ENCODE measurements around the gene HSD11B1L. TPM values are rescaled to one million over a fixed set of nuclear protein-coding genes. Genes with fewer than 3 reads are reported as not detected.

Gene HSD11B1L
- total RNA-seq, 1 donor from 2014 or later: 10.3 TPM

DNA sequence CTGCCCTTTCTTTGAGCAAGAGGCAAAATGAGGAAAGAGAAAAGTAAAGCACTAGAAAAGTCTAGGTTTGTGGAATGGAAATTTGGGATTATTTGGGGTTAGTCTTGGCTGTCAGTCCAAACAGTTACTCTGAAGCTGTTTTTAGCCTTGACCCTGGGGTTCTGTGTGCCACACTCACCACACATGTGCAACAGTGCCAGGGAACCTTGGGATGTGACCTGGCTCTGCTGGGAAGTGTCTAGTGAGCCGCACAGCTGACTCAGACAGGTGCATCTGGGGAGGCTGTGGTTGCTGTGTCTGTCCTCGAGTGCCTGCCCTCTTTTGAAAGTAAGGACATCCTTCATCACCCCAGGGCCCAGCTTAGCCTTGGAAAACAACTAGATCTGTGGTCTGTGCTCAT, 16.3 kb upstream of the HSD11B1L start:
- intact Hi-C loops (cut with DNase I): no loop called here
- H3K4me3 ChIP-seq: no peak overlapping the region
- no peak for DNase-seq (ENCODE audit: extremely low spot score in 2 of 2)
- no peaks in the 10 kb centered on the region for H3K4me1 ChIP-seq
- H3K27ac ChIP-seq: no peak overlapping the region
- no peaks in the 10 kb centered on the region for H3K27me3 ChIP-seq
- TF ChIP-seq POLR2AphosphoS5 (IDR thresholded peaks at IDR 0.05; ENCODE audit: insufficient read depth in 1 of 2, low read depth in 1 of 2) (no peak), POLR2A (IDR thresholded peaks at IDR 0.05) (no peak)
- TF ChIP-seq, protein P1, sequence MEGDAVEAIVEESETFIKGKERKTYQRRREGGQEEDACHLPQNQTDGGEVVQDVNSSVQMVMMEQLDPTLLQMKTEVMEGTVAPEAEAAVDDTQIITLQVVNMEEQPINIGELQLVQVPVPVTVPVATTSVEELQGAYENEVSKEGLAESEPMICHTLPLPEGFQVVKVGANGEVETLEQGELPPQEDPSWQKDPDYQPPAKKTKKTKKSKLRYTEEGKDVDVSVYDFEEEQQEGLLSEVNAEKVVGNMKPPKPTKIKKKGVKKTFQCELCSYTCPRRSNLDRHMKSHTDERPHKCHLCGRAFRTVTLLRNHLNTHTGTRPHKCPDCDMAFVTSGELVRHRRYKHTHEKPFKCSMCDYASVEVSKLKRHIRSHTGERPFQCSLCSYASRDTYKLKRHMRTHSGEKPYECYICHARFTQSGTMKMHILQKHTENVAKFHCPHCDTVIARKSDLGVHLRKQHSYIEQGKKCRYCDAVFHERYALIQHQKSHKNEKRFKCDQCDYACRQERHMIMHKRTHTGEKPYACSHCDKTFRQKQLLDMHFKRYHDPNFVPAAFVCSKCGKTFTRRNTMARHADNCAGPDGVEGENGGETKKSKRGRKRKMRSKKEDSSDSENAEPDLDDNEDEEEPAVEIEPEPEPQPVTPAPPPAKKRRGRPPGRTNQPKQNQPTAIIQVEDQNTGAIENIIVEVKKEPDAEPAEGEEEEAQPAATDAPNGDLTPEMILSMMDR (IDR thresholded peaks at IDR 0.05): no peak
- no peaks in the 10 kb centered on the region for H3K9me3 ChIP-seq
- H3K36me3 ChIP-seq: peaks cover 5 to 93% of the 10 kb centered on the region in 2 donors

DNA sequence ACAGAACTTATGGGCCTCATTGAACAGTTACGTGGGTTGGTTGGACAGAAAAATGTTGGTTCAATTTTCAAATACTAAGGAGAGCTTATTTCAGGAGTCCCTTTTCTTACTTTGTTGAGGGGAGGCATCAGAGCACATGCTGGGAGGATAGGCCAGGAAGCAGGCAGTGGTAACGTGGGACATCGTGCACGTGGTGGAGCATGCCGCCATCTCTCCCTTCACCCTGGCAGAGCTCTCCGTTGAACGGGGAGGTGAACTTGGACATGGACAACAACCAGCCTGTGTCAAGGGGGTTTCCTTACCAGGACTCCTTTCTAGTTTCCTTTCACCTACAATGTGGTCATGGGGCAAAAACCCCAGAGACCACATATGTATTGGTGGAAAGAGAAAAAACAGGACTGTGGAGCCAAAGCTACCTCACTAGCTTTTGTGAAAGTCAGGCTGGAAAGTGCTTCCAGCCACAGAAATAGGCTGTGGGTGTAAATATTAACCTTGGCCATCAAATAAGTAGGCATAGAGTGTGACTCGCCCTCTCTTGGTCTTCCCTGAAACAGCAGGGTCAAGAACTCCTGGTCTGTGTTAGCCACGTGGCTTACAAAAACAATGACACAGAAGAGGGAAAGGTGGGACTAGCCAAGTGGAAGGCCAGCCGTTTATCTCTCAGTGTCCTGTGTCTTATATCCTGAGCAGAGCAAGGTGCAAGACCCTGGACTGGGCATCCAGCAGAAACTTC, 14.9 kb upstream of the HSD11B1L start:
- Histone ChIP-seq H3K4me1 (no peaks in the 10 kb centered on the region), H3K36me3 (peaks cover 5 to 90% of the 10 kb centered on the region in 2 donors), H3K9me3 (no peaks in the 10 kb centered on the region), H3K27ac (no peak overlapping the region), H3K4me3 (no peak overlapping the region), H3K27me3 (no peaks in the 10 kb centered on the region)
- DNase-seq (ENCODE audit: extremely low spot score in 2 of 2): no peak
- TF ChIP-seq POLR2A (IDR thresholded peaks at IDR 0.05) (no peak), POLR2AphosphoS5 (IDR thresholded peaks at IDR 0.05; ENCODE audit: insufficient read depth in 1 of 2, low read depth in 1 of 2) (no peak)
- TF ChIP-seq, protein P1 (IDR thresholded peaks at IDR 0.05): no peak
- intact Hi-C loops (cut with DNase I): no loop called here

DNA sequence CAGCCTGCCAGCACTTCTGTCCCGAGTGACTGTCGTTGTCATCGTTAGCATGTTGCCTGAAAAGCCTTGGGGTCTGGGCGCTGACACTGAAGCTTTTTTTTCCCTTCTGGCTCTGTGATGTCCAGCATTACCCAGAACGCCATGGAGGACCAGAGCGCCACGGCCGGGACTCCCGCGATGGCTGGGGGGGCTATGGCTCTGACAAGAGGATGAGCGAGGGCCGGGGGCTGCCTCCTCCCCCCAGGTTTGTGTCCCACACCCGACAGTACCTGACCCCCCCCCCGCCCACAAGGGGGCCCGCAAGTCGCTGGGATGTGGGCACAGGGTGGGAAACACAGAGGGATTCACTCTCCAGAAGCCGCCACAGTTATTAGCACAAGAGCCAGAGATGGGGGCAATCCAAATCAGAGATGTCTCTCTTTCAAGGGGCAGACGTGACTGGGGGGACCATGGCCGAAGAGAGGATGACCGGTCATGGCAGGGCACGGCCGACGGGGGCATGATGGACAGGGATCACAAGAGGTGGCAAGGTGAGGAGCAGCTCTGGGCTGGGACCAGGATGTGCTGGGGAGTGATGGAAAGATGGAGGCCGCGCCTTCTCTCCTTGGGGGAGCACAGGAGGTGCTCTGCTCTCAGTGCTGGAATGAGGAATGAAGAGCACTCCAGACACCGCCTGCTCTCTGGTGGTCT, 13.8 kb upstream of the HSD11B1L start:
- H3K27me3 ChIP-seq: no peaks in the 10 kb centered on the region
- H3K9me3 ChIP-seq: no peaks in the 10 kb centered on the region
- H3K36me3 ChIP-seq: peaks cover 5 to 79% of the 10 kb centered on the region in 2 donors
- H3K4me1 ChIP-seq: no peaks in the 10 kb centered on the region
- TF ChIP-seq POLR2A (IDR thresholded peaks at IDR 0.05): no peak
- intact Hi-C loops (cut with DNase I): no loop called here
- H3K4me3 ChIP-seq: no peak overlapping the region
- DNase-seq (ENCODE audit: extremely low spot score in 2 of 2): no peak
- no peak overlapping the region for H3K27ac ChIP-seq

DNA sequence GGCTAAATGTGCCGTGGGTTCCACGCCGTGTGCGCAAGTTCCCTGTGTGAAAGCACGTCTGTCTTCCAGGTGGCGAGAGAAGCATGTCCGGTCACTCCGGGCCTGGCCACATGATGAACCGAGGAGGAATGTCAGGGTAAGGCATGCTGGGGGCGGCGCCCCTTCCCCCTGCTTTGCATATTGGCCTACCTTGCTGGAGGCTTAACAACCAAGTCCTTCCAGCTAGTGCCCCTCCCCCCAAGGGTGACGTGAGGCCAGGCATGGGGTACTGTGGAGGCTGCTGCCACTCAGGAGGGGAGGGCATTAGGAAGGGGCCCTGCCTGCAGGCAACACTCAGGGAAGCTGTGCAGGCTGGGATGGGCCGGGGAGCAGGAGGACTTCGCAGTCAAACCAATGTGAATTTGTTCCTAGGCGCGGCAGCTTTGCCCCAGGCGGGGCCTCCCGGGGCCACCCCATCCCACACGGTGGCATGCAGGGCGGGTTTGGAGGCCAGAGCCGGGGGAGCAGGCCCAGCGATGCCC, 13.0 kb upstream of the HSD11B1L start:
- Histone ChIP-seq H3K9me3 (no peaks in the 10 kb centered on the region), H3K4me3 (no peak overlapping the region), H3K27ac (no peak overlapping the region), H3K27me3 (no peaks in the 10 kb centered on the region), H3K36me3 (peaks cover 2 to 71% of the 10 kb centered on the region in 2 donors), H3K4me1 (no peaks in the 10 kb centered on the region)
- TF ChIP-seq, protein P1 (IDR thresholded peaks at IDR 0.05): no peak
- no peak for TF ChIP-seq POLR2A (IDR thresholded peaks at IDR 0.05)
- TF ChIP-seq POLR2AphosphoS5 (IDR thresholded peaks at IDR 0.05; ENCODE audit: insufficient read depth in 1 of 2, low read depth in 1 of 2): no peak
- intact Hi-C loops (cut with DNase I): no loop called here
- DNase-seq (ENCODE audit: extremely low spot score in 2 of 2): no peak

DNA sequence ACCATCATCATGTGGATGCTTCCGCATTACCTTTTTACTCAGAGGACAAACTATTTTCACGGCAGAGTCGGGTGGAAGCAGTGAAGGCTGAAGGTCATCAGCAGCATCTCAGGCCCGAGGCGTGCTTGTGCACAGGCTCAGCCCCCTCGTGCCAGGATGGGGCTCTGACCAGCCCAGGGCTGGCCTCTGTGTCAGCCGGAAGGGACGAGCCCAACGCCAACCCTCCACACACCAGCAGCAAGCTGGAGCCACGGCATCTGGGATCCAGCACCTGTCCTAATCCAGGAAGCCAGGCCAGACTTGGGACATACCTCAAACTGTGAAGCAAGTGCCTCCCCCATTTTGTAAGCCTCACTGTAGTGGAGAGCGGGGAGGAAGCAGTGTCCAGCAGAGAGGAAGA, 11.6 kb upstream of the HSD11B1L start:
- Histone ChIP-seq H3K9me3 (no peaks in the 10 kb centered on the region), H3K27me3 (no peaks in the 10 kb centered on the region), H3K4me1 (no peaks in the 10 kb centered on the region), H3K4me3 (no peak overlapping the region), H3K36me3 (peaks cover 0 to 57% of the 10 kb centered on the region in 2 donors), H3K27ac (no peak overlapping the region)
- intact Hi-C loops (cut with DNase I): no loop called here
- TF ChIP-seq, protein P1 (IDR thresholded peaks at IDR 0.05): no peak
- TF ChIP-seq POLR2A (IDR thresholded peaks at IDR 0.05) (no peak), POLR2AphosphoS5 (IDR thresholded peaks at IDR 0.05; ENCODE audit: insufficient read depth in 1 of 2, low read depth in 1 of 2) (no peak)
- DNase-seq (ENCODE audit: extremely low spot score in 2 of 2): no peak

Measured in vagina (tissue), 2 donors.